HL-60 (cell line): ENCODE data around the gene ABCC1.
"Not testable (repeated sequence)": the region's sequence is repeated elsewhere in the genome, so short reads cannot be mapped to it uniquely, and the experiment has no call there.

Experiments used
- DNase-seq, 2 experiments: peaks; one replicate each; pipeline ENCODE4 v3.0.0-alpha.2; 2010 to 2020; ENCODE audit warnings: low read depth in 1 of 2, low spot score in 1 of 2
- H3K27ac ChIP-seq: fragments of 250-450 bp; sonication (Bioruptor Pico); replicated peaks from 2 replicates; pipeline ENCODE4 v1.5.1; 2020; ENCODE audit warnings: mild to moderate bottlenecking, moderate library complexity
- H3K27me3 ChIP-seq: fragments of 250-450 bp; sonication (Bioruptor Pico); 2 replicates; pipeline ENCODE4 v1.5.1; 2021; ENCODE audit warnings: mild to moderate bottlenecking, moderate library complexity; ENCODE audit not compliant: insufficient read depth, poor library complexity, severe bottlenecking
- H3K4me3 ChIP-seq: replicated peaks from 2 replicates; pipeline ENCODE4 v1.5.1; 2011; ENCODE audit warnings: mild to moderate bottlenecking, control low read depth, low read length; ENCODE audit not compliant: insufficient read depth
- CTCF ChIP-seq: IDR thresholded peaks from one replicate; pipeline ENCODE4 v1.5.1; 2011; ENCODE audit warnings: low read length, control low read depth, inconsistent platforms; ENCODE audit not compliant: insufficient read depth
- GABPA ChIP-seq: IDR thresholded peaks from 2 replicates; pipeline ENCODE4 v1.6.1; 2012; ENCODE audit warnings: low read depth
- POLR2AphosphoS5 ChIP-seq: IDR thresholded peaks from 2 replicates; pipeline ENCODE4 v1.6.1; 2012; ENCODE audit warnings: low read depth
- REST ChIP-seq: IDR thresholded peaks from 2 replicates; pipeline ENCODE4 v1.6.1; 2012; ENCODE audit warnings: low read depth; ENCODE audit not compliant: insufficient replicate concordance
- SPI1 ChIP-seq: IDR thresholded peaks from 2 replicates; pipeline ENCODE4 v1.6.1; 2012; ENCODE audit warnings: low read depth, mild to moderate bottlenecking, borderline replicate concordance

ABCC1 gene

GRCh38 chr16:15953929-15954813, 4.8 kb downstream of the ABCC1 start:
- Histone ChIP-seq H3K4me3 (no peak overlapping the region), H3K27me3 (no peaks in the 10 kb centered on the region), H3K27ac (no peak overlapping the region)
- no peak for TF ChIP-seq GABPA
- TF ChIP-seq SPI1 = no peak
- no peak for TF ChIP-seq CTCF
- TF ChIP-seq REST = no peak
- no peak for TF ChIP-seq POLR2AphosphoS5
- no peak for DNase-seq

- DNase-seq = peak in 1 of 2 experiments; percentile 50
- Histone ChIP-seq H3K27me3 (no peaks in the 10 kb centered on the region), H3K27ac (no peak overlapping the region), H3K4me3 (no peak overlapping the region)
- TF ChIP-seq SPI1 (peak; percentile 88), POLR2AphosphoS5 (no peak)
Measured at GRCh38 chr16:15954814-15955151, 5.4 kb downstream of the ABCC1 start.

GRCh38 chr16:15955425-15955824, 6.0 kb downstream of the ABCC1 start:
- TF ChIP-seq REST (no peak), CTCF (no peak), SPI1 (no peak), GABPA (no peak), POLR2AphosphoS5 (no peak)
- no peak for DNase-seq
- Histone ChIP-seq H3K27me3 (no peaks in the 10 kb centered on the region), H3K27ac (no peak overlapping the region), H3K4me3 (no peak overlapping the region)

- not testable (repeated sequence) for H3K27ac ChIP-seq, H3K4me3 ChIP-seq, DNase-seq, H3K27me3 ChIP-seq
Measured at GRCh38 chr16:15956106-15956505, 6.7 kb downstream of the ABCC1 start.
